Measurements from ENCODE around the gene ZDHHC14.
A peak's percentile ranks its signal among the peaks of the same experiment; 100 is the strongest.
"Not testable (repeated sequence)": the region's sequence is repeated elsewhere in the genome, so short reads cannot be mapped to it uniquely, and the experiment has no call there.

The ZDHHC14 gene

DNA sequence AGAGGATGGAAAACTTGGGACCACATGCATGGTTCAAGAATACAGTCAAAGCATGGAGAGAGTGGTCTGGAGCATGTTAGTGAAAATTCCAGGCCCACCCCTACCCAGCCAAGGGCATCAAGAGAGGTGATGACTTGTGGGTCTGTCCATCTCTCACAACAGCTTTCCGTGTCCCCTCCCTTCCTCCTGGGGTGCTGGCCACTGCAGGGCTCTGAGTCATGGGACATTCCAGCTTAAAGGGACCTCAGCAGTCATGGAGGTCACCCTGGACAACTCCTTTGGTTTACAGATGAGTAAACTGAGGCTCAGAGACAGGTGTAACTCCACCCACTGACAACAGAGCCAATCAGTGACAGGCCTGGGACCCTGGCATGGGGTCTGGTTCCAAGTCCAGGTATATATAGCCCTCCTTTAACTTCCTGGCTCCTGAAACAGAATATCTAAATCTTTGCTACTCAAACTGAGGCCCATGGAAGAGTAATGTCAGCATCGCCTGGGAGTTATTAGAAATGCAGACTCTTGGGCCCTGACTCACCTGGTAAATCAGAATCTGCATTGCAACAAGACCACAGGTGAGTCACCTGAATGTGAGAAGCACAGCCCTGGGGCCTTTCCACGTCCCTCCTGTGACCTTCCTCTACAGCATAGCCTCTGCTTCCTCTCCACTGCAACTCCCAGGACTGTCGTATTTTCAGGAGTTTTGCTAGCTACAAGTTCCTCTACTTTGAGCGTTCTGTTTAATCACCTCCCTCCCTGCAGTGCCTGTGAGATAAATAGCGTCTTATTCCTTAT is 170.2 kb downstream of the ZDHHC14 start:
- DNase-seq (ENCODE audit: low read depth, low spot score), result no peak

DNA sequence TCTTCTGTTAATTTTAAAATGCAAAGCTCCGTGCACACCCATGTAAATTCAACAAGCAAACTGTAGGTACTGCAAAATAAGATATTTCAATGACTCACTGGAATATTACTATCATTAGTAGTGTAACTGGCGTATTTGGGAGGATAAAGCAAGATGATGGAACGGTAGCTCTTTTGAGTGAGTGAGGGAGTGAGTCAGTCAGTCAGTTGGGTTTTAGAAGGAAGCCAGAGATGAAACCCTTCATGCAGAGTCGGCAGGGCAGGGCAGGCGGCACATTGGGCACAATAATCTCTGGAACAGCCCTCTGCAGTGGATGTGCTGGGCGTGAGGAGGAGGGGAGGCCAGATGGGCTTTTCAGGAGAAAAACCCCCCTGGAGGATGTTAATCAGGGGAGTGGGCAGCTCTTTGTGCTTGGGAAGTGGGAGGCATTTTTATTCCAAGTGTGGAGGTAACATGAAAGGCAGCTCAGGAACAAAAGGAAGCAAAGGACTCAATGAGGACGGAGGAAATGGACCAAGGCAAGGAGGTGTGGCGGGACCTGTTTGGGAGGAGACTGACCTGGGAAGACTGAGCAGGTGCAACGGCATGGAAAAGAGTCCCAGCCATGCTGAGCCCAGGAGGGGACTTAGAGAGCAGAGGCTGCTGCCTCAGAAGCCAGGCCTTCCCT is 171.2 kb downstream of the ZDHHC14 start:
- no peak for DNase-seq (ENCODE audit: low read depth, low spot score)

DNA sequence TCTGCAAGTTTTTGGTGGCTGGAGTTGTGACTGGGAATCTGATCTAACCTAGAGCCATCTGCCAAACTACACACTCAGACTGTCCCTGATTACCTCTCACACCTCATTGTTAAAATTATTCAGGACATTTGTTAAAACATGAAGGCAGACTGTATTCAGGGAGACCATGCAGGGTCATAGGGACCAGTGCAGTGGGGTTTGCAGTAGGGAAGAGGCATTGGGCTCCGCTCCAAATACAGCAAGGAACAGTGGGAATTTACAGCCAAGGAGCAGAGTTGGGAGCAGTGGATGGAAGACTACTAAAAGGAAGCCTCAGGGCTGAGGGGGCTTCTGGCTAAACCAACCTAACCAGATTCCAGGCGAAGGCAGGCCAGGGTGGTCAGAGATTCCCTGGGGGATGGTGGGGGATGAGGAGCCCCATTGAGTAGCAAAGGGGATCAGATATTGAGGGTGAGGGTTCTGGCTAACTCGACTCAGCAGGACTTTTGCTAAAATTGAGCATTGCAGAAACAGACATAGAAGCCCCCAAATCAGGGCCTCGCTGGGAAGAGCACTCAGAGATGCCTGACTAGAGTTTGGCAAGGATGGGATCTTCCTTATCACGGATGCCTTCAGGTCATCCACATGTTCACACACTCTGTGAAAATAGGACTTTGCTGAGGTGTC is 172.0 kb downstream of the ZDHHC14 start:
- DNase-seq (ENCODE audit: low read depth, low spot score), result no peak

DNA sequence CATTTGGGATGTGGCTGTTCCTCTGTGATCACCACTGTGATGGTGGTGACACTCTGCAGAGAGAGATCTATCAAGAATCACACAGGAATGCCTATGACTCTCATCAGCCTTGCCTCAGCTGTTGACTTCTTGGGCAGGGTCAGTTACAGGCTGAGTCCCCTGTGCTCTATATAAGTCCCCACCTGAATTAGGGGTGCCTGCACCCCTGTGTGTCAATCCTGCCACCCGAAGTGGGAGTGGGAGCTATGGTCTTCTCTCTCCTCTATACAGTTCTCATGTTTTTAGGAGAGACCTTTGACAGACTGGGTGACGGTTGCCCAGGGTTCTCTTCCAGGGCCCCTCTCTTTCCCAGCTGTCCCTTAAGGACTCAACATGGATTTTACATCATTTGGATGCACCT is 173.8 kb downstream of the ZDHHC14 start:
- DNase-seq (ENCODE audit: low read depth, low spot score), result no peak

DNA sequence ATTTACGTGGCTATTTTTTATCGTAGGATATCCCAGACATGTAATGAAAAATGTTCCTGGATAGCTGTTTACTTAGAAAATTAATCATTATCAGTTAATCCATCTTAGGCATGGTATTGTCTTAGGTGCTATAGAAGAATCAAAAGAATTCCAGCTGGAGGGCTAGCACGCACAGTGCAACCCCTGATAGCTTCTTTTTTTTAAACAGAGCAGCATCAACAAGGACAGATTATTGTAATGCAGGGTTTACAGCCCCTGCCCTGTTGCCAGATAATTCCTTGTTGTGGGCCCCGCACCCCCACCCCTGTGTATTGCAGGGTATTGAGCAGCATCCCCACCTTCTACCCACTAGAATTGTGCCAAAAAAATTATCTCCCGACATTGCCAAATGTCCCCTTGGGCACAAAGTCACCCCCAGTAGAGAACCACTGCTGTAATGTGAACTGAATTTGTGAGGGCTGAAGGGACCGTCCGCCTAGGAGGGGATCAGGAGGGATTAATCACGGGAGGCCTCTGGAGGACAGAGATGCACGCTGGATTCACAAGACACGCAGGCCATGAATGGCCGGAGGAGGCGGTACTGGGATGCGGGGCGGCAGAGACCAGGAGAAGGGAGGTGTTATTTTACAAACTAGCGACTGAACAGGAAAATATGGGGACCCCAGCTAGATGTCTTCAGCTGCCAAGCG is 174.6 kb downstream of the ZDHHC14 start:
- DNase-seq (ENCODE audit: low read depth, low spot score), result no peak

DNA sequence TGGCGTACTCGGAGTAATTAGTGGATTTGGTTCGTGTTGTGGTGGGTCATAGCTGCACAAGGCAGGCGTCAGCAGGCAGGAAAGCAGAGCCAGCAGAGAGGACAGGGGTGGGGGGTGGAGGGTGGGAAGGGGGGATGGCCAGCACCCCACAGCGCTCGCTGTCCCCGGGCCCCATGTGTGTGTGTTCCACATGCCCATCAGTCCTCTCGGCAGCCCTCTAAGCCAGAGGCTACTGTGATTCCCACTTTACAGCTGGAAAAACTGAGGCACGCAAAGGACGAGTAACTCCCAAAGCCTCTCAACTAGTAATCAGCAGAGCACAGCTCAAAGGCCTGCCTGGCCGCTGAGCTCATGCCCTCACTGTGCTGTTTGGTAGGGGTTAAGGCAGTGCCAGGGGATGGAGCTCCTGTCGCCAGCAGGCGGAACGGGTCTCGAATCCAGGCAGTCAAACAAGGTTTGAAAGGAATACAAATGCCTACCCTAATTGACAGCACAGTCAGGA is 175.2 kb downstream of the ZDHHC14 start:
- no peak for DNase-seq (ENCODE audit: low read depth, low spot score)

DNA sequence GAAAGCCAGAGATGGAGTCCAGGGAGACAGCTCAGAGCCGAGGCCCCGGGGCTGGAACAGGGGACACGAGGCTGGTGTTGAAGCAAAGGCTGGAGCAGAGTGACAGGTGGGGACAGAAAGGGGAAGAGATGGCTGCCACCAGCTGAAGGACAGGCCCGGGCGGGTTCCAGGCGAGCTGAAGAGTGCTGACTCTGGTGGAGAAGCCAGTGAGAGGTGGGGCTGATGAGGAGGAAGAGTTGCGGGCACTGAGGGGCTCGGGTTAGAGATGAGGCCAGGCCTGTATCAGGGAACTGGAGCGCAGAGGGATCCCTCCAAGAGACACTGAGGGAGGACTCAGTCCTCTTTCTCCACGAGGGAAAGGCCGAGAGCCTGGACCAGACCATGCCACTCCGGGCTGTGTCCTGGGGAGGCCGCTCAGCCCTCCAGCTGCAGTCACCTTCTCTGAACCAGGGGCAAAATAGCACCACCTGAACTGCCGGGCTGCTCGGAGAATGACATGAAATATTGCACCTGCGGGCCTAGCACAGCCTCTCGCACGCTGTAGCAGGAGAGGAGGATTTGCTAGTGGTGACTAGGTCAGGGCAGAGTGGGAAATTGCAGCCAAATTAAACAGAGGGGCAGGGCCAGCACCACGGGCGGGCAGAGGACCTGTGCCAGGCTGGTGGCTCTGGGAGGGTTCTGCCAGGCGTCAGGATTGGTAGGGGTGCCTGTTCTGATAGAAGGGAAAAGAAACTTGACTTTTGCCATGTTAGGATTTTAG is 175.9 kb downstream of the ZDHHC14 start:
- DNase-seq (ENCODE audit: low read depth, low spot score), result no peak

DNA sequence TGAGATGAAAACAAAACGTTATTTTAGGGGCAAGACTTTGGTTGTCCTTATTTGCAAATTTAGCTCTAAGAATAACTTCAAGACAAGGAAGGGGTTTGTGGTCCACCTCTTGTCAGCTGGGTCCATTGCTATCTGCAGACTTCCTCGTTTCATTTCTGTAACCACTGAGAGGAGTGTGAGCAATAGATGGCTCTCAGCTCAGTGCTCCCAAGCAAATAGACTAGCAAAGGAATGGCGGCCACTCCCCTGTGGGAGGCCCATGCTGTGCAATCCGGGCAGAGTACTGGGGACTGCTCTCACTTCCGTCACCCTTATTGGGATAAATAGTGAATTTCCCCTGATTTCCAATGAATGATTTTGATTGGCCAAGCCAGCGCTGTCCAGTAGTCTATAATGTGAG is 176.6 kb downstream of the ZDHHC14 start:
- DNase-seq (ENCODE audit: low read depth, low spot score), result no peak

DNA sequence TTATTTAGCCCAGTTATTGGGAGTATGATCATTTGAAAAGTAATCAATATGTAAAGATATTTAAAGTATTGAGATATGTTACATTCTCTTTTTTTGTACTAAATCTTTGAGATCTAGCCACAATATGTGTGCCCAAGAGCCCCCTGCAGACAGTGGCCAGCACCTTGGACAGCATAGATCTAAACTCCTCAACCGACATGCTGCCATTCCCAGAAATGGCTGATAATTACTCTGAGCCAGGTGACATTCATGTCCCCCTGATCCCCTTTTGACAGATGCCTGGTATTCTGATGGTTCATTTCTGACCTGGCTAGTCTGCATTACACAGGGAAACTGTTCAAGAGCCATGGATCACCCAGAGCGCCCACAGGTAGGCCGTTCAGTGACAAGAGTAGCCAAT is 177.1 kb downstream of the ZDHHC14 start:
- peak; percentile 23 for DNase-seq (ENCODE audit: low read depth, low spot score)

DNA sequence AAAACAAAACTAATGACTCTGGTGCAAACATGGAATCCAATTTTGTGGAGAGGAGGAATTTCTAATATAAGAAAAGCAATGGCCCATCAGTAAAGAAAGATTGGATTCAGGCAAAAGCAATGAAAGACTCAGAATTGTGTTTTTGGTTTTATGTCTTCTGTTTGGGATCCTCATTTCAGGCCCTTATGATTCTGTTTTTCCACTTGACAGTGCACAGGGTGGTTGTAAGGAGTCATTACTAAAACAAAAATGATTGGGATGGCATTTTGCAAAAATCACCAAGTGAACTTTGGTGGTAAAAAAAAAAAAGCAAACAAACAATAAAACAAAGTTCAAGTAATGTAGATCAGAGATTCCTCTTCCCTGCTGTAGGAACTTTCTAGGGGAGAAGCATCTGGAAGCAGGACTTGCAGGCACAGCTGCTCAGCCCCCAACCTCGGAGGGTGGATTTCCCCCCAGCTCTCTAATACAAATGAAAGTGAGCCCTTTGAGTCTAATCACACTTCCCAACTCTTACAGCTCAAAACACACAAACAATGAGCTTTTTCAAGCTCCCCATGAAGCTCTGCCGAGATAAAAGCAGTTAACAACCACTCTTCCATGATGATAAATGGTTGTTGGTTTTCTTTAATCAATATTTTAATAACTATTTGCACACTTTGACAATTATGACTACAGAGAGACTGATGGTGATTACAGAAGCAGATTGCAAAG is 177.7 kb downstream of the ZDHHC14 start:
- no peak for DNase-seq (ENCODE audit: low read depth, low spot score)

DNA sequence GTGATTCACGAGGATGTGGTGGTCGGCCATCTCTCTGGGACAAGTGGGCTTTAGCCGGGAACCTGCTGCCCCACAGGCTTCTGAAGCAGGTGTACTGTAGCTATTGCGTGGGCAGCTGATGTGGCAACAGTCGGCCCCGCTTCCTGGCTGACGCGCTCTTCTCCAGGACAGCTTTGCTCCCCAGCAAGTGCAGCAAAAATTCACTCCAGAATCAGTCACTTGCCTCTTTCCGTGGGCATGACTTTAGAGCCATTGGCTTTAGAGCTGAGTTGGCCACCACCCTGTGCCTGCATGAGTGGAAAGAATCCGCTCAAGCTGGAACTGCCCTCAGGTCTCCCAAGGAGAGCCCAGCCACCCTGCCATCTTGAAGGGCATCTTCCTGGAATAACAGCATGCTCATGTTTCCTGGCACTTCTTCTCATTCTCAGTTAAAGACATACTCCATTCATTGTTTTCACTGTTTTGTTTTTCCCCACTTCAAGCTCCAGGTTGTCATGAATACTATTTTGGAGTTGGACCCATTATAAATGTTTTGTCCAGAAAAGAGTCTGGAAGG is 178.3 kb downstream of the ZDHHC14 start:
- no peak for DNase-seq (ENCODE audit: low read depth, low spot score)

DNA sequence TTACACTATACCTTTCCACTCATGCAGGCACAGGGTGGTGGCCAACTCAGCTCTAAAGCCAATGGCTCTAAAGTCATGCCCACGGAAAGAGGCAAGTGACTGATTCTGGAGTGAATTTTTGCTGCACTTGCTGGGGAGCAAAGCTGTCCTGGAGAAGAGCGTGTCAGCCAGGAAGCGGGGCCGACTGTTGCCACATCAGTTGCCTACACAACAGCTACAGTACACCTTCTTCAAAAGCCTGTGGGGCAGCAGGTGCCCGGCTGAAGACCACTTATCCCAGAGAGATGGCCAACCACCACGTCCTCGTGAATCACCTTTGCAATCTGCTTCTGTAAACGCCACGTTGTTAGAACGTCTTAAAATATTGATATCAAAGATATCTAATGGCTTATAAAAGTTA is 179.1 kb downstream of the ZDHHC14 start:
- DNase-seq (ENCODE audit: low read depth, low spot score), result not testable (repeated sequence)

DNA sequence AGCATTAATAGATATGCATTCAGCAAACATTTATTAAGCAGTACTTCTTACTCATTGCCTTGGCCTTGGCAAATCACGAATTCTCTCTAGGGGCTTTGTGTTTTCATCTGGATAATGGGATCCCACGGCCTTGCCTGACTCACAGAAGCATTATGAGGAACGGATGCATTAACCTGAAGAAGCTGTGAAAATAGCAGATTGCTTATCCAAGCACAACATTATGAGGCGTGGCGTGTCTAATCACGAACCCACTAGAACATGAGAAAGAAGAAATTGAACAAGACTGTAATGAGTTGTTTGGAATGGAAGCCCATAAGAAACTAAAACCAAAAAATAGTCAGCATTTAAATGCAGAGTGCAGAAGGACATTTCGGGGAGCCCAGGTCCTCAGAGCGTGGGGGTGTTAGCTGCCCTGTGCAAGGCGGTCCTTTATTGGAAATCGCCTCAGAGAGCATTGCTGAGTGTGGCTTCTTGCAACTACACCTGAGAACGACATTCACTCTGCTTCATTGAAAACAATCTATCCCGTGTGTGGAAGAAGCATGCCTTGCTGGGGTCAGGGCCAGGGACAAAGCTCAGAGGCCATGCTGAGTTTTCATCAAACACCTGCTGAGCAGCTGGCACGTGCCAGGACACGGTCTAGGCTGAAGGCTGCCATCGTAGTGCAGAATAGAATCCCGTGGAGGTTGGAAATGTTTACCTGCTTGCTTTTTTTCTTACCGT is 179.9 kb downstream of the ZDHHC14 start:
- DNase-seq (ENCODE audit: low read depth, low spot score), result no peak

DNA sequence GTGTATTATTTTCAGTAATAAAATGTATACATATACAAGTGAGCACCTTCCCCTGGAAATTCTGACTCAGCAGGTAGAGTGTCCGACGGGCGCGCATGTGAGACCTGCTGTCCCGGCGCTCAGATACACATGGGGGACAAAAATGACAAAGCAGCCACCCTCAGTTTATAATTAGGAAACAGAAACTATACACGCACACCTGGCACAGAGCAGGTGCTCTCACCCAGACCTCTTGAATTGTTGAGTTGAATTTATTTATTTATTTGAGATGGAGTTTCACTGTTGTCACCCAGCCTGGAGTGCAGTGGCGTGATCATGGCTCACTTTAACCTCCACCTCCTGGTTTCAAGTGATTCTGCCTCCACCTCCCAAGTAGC is 180.4 kb downstream of the ZDHHC14 start:
- no peak for DNase-seq (ENCODE audit: low read depth, low spot score)

DNA sequence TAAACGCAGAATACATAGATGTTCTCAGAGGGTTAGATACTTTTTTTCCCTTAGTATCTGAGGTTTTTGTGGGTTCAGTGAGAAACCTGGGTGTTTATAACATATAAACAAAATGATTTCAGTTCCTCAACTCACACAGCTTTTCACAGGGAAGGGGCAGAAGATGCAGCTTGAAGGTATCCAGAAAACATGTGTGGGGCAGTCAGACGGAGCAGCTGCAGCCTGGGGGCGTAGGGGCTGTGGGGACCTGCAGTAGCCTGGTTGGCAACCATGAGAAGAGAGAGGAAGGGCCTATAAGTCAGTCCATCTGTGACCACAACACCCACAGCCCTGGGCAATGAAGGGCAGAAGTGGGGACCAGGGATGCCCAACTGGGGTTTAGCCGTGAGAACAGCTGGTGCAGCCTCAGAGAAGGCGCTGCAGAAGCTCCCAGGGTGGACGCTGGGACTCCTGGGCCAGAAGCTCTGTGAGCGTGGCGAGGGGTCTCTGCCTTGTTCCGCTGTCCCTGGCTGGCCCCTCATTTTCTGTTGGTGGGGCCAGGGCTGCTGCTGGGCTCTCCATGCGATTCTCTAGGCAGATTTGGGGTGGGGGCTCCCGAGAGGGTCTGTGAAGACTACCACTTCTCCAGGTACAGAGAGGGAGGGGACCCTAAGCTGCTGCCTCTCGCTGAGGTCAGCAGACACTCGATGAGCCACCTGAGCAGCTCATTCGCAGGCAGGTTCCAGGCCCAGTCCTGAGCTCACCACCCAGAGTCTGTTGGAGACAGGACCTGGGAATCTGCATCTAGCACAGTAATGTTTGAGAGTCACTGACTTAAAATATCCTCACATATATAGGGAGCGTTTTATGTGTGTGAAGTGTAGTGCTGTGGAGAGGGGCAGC is 181.2 kb downstream of the ZDHHC14 start:
- no peak for DNase-seq (ENCODE audit: low read depth, low spot score)

DNA sequence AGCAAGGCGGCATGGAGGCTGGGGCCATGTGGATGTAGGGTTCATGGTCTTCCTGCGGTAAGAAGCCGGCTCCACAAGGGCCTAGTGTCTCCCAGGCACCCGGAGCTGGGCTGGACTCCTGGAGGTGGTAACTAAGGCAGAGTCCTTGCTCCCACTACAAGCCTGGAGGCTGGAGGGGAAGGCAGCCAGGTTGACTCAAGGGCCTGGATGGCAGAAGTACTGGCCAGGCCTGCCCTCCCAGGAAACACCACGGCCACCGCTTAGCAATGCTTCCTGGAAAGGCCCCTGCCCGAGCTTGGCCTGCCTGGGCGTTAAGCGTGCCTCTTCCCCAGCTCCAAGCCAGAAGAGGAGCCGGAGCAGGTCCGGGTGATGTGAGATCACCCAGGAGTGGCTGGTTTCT is 182.0 kb downstream of the ZDHHC14 start:
- DNase-seq (ENCODE audit: low read depth, low spot score), result no peak

DNA sequence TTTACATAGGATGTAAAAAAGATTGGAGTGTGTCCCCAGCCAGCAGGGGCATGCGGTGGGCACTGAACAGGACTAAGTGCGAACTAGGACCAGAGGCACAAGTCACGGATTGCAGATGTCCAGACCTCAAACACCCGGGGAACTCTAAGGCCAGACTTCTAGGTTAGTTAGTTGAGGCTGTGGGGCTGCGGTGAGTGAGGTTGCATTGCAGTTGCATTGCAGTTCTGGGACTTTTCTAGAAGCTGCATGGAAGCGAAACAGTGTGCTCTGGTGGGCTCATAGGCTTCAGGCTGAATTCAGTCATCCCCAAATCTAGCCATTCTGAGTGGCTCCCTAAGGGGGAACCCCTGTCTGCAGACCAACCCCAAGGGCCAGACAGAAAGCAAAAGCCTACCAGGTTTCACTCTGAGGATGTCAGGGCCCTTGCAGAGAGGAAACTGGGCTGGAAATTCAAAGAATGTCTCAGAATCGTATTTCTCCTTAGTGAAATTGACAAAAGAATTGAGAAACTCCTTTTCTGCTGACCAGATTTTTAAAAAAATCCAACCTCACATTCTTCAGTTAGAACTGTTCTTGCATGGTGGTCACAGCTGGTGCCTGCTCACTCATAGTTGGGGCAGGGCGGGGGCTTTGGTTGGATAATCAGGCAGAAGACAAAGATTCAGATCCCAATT is 182.8 kb downstream of the ZDHHC14 start:
- DNase-seq (ENCODE audit: low read depth, low spot score), result peak; percentile 31

DNA sequence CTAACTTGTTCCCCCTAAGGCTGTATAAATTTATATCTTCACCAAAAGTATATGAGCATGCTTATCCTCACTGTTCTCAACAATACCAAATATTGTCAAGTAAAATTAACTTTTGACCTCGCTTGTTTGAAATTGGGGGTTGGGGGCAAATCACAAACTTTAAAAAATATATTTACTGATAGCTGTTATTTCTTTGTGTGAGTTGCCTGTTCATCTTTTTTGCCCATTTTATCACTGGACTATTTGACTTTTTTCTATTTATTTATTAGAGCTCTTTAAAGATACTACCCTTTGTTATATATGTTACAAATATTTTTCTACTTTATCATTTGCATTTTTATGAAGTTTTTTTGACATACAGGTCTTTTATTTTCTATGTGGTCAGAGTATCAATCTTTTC is 187.7 kb downstream of the ZDHHC14 start:
- no peak for DNase-seq (ENCODE audit: low read depth, low spot score)

Measured in astrocyte of the hippocampus (primary cell).